ENCODE data around the gene CCDC57.

The CCDC57 gene

DNA sequence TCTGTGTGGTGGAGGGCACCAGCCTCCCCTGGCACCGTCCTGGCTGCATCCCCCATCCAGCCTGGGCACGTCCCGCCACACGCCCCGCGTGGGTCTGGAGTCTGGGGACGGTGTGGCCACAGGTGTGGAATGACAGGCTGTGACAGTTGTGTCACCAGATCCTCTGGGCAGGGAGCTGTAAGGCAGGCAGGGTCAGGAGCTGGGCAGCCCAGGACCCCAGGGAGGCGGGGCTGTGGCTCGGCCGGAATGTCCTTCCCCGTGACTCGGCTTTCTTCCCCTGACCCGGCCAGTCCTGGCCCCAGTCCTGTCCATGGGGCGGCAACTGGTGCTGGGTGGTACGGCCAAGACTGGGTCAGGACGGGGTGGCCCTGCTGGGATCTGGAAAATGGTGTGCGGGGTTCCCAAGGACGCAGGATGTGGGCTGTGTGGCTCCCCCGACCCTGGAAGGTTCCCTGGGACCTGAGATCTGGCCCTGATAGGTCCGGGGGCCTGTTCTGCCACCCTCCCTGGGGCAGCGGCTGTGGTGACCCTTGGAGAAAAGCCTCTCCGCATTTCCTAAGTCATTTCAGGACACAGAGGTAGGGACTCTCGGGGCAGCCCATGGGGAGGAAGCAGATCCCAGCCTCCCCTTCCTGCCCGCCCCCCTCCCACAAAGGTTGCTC, 12.9 kb upstream of the CCDC57 start:
- Histone ChIP-seq H3K14ac (ENCODE audit: low read length in 2 of 2) (no peak overlapping the region), H2AK5ac (ENCODE audit: low read length, severe bottlenecking) (no peak overlapping the region), H2BK120ac (ENCODE audit: low read depth, low read length) (peak overlapping the region; percentile 89), H3K27me3 (ENCODE audit: control insufficient read depth in 1 of 2, insufficient read depth in 1 of 2, low read length in 2 of 2) (no peaks in the 10 kb centered on the region), H3K79me1 (replicated peaks; ENCODE audit: low read length, poor library complexity, severe bottlenecking) (no peaks in the 10 kb centered on the region), H4K91ac (ENCODE audit: low read length) (peak overlapping the region; percentile 29), H3K4me1 (ENCODE audit: control insufficient read depth, insufficient read depth, low read depth, low read length) (peaks cover 43% of the 10 kb centered on the region), H2AFZ (ENCODE audit: low read depth, low read length) (no peak overlapping the region), H3K9me3 (ENCODE audit: control insufficient read depth, low read length) (no peaks in the 10 kb centered on the region), H3K4me2 (ENCODE audit: low read length, poor library complexity, severe bottlenecking) (no peak overlapping the region), H3K23ac (ENCODE audit: low read length in 2 of 2) (no peak overlapping the region), H2BK12ac (ENCODE audit: low read length in 2 of 2) (peak overlapping the region; percentile 67 to 96), H2BK15ac (ENCODE audit: low read depth, poor library complexity, severe bottlenecking) (peak overlapping the region; percentile 73), H3K4me3 (ENCODE audit: insufficient read depth in 1 of 2, low read depth in 1 of 2, low read length in 2 of 2) (no peak overlapping the region), H4K8ac (ENCODE audit: low read length) (peak overlapping the region; percentile 5), H3K18ac (ENCODE audit: low read depth in 1 of 2, low read length in 2 of 2) (peak overlapping the region; percentile 48 to 55), H3K36me3 (ENCODE audit: control insufficient read depth in 1 of 2, insufficient read depth in 2 of 2, low read depth in 1 of 2, low read length in 2 of 2) (no peaks in the 10 kb centered on the region), H2BK5ac (ENCODE audit: low read depth, low read length, poor library complexity, severe bottlenecking) (no peak overlapping the region), H3K9ac (ENCODE audit: low read length) (no peak overlapping the region), H3K4ac (ENCODE audit: low read depth in 1 of 2, low read length in 2 of 2) (peak overlapping the region in 1 of 2 experiments; percentile 91), H3K27ac (ENCODE audit: low read length, poor library complexity, severe bottlenecking) (no peak overlapping the region)
- WGBS, result 75% methylated on average over 24 of the region's 24 CpGs
- DNase-seq, result peak; percentile 15

DNA sequence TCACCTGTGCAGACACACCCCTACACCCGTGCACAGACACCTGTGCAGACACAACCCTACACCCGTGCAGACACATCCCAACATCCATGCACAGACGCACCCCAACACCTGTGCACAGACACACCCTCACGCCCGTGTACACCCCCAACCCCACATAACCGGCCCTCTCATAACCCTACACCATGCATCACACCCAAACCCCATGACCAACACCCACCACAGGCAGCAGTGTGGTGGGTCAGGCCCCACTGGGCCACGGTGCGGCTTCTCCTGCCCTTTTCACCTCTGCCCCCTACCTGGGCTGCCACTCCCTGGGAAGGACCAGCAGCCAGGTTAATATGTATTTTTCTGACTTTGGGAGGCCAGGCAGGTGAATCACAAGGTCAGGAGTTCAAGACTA, 12.0 kb upstream of the CCDC57 start:
- Histone ChIP-seq H3K27ac (ENCODE audit: low read length, poor library complexity, severe bottlenecking) (no peak overlapping the region), H2AFZ (ENCODE audit: low read depth, low read length) (no peak overlapping the region), H3K4me3 (ENCODE audit: insufficient read depth in 1 of 2, low read depth in 1 of 2, low read length in 2 of 2) (no peak overlapping the region), H3K9me3 (ENCODE audit: control insufficient read depth, low read length) (no peaks in the 10 kb centered on the region), H2BK15ac (ENCODE audit: low read depth, poor library complexity, severe bottlenecking) (no peak overlapping the region), H3K79me1 (replicated peaks; ENCODE audit: low read length, poor library complexity, severe bottlenecking) (no peaks in the 10 kb centered on the region), H3K23ac (ENCODE audit: low read length in 2 of 2) (no peak overlapping the region), H3K9ac (ENCODE audit: low read length) (no peak overlapping the region), H2BK12ac (ENCODE audit: low read length in 2 of 2) (no peak overlapping the region), H2BK5ac (ENCODE audit: low read depth, low read length, poor library complexity, severe bottlenecking) (no peak overlapping the region), H2BK120ac (ENCODE audit: low read depth, low read length) (no peak overlapping the region), H3K4me2 (ENCODE audit: low read length, poor library complexity, severe bottlenecking) (no peak overlapping the region), H3K14ac (ENCODE audit: low read length in 2 of 2) (no peak overlapping the region), H4K91ac (ENCODE audit: low read length) (no peak overlapping the region), H4K8ac (ENCODE audit: low read length) (no peak overlapping the region), H3K36me3 (ENCODE audit: control insufficient read depth in 1 of 2, insufficient read depth in 2 of 2, low read depth in 1 of 2, low read length in 2 of 2) (no peaks in the 10 kb centered on the region), H3K4me1 (ENCODE audit: control insufficient read depth, insufficient read depth, low read depth, low read length) (peaks cover 35% of the 10 kb centered on the region), H2AK5ac (ENCODE audit: low read length, severe bottlenecking) (no peak overlapping the region), H3K18ac (ENCODE audit: low read depth in 1 of 2, low read length in 2 of 2) (no peak overlapping the region), H3K4ac (ENCODE audit: low read depth in 1 of 2, low read length in 2 of 2) (no peak overlapping the region), H3K27me3 (ENCODE audit: control insufficient read depth in 1 of 2, insufficient read depth in 1 of 2, low read length in 2 of 2) (no peaks in the 10 kb centered on the region)
- DNase-seq, result no peak
- 89% methylated on average over 6 of the region's 8 CpGs for WGBS

DNA sequence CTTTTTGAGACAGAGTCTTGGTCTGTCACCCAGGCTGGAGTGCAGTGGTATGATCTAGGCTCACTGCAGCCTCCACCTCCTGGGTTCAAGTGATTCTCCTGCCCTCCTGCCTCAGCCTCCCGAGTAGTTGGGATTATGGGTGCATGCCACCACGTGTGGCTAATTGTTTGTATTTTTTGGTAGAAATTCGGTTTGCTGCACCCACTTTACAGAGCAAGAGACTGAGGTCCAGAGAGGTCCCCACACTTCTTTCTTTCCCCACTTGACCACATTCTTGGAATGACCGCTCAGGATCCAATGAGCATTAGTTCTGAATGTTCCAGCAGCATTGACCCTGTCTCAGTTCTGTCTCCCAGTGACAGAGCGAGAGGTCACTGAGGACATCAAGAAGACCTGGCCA, 10.9 kb upstream of the CCDC57 start:
- Histone ChIP-seq H3K9me3 (ENCODE audit: control insufficient read depth, low read length) (no peaks in the 10 kb centered on the region), H3K4me1 (ENCODE audit: control insufficient read depth, insufficient read depth, low read depth, low read length) (peaks cover 39% of the 10 kb centered on the region)
- WGBS, result 91% methylated on average over 4 of the region's 5 CpGs

DNA sequence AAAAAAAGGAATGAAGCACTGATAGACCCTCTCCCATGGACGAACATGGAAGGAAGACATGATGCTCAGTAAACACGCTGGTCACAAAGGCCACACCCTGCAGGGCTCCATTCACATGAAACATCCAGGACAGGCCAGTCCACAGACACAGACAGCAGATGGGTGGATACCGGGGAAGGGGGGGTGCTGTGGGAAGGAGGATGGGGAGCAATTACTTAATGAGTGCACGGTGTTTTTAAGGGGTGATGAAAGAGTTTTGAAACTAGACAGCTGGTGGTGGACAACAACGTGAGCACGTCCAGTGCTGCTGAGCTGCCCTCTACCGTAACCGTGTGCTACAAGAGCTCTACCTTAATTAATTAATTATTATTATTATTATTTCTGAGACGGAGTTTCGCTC, 10.2 kb upstream of the CCDC57 start:
- H2BK15ac ChIP-seq (ENCODE audit: low read depth, poor library complexity, severe bottlenecking), result peak overlapping the region; percentile 85
- DNase-seq, result no peak
- no peak overlapping the region for H3K9ac ChIP-seq (ENCODE audit: low read length)
- H3K79me1 ChIP-seq (replicated peaks; ENCODE audit: low read length, poor library complexity, severe bottlenecking), result peaks cover 8% of the 10 kb centered on the region
- no peak overlapping the region for H3K18ac ChIP-seq (ENCODE audit: low read depth in 1 of 2, low read length in 2 of 2)
- no peak overlapping the region for H2AK5ac ChIP-seq (ENCODE audit: low read length, severe bottlenecking)
- no peaks in the 10 kb centered on the region for H3K9me3 ChIP-seq (ENCODE audit: control insufficient read depth, low read length)
- H2BK120ac ChIP-seq (ENCODE audit: low read depth, low read length), result no peak overlapping the region
- no peak overlapping the region for H3K4me3 ChIP-seq (ENCODE audit: insufficient read depth in 1 of 2, low read depth in 1 of 2, low read length in 2 of 2)
- H3K4ac ChIP-seq (ENCODE audit: low read depth in 1 of 2, low read length in 2 of 2), result no peak overlapping the region
- no peak overlapping the region for H2BK5ac ChIP-seq (ENCODE audit: low read depth, low read length, poor library complexity, severe bottlenecking)
- H4K8ac ChIP-seq (ENCODE audit: low read length), result no peak overlapping the region
- H3K27me3 ChIP-seq (ENCODE audit: control insufficient read depth in 1 of 2, insufficient read depth in 1 of 2, low read length in 2 of 2), result no peaks in the 10 kb centered on the region
- H3K4me1 ChIP-seq (ENCODE audit: control insufficient read depth, insufficient read depth, low read depth, low read length), result peaks cover 38% of the 10 kb centered on the region
- H3K36me3 ChIP-seq (ENCODE audit: control insufficient read depth in 1 of 2, insufficient read depth in 2 of 2, low read depth in 1 of 2, low read length in 2 of 2), result no peaks in the 10 kb centered on the region
- no peak overlapping the region for H4K91ac ChIP-seq (ENCODE audit: low read length)
- no peak overlapping the region for H3K4me2 ChIP-seq (ENCODE audit: low read length, poor library complexity, severe bottlenecking)
- no peak overlapping the region for H3K14ac ChIP-seq (ENCODE audit: low read length in 2 of 2)
- H3K27ac ChIP-seq (ENCODE audit: low read length, poor library complexity, severe bottlenecking), result no peak overlapping the region
- H3K23ac ChIP-seq (ENCODE audit: low read length in 2 of 2), result no peak overlapping the region
- peak overlapping the region in 1 of 2 experiments; percentile 10 for H2BK12ac ChIP-seq (ENCODE audit: low read length in 2 of 2)
- H2AFZ ChIP-seq (ENCODE audit: low read depth, low read length), result no peak overlapping the region
- 100% methylated on average over 5 of the region's 10 CpGs for WGBS

More for the DNA sequence above, 10.9 kb upstream of the CCDC57 start:
- H3K18ac ChIP-seq (ENCODE audit: low read depth in 1 of 2, low read length in 2 of 2), result no peak overlapping the region
- no peak overlapping the region for H3K4me2 ChIP-seq (ENCODE audit: low read length, poor library complexity, severe bottlenecking)
- H2BK12ac ChIP-seq (ENCODE audit: low read length in 2 of 2), result no peak overlapping the region
- no peaks in the 10 kb centered on the region for H3K36me3 ChIP-seq (ENCODE audit: control insufficient read depth in 1 of 2, insufficient read depth in 2 of 2, low read depth in 1 of 2, low read length in 2 of 2)
- H3K9ac ChIP-seq (ENCODE audit: low read length), result no peak overlapping the region
- no peak overlapping the region for H4K8ac ChIP-seq (ENCODE audit: low read length)
- H3K14ac ChIP-seq (ENCODE audit: low read length in 2 of 2), result no peak overlapping the region
- H4K91ac ChIP-seq (ENCODE audit: low read length), result no peak overlapping the region
- H3K27ac ChIP-seq (ENCODE audit: low read length, poor library complexity, severe bottlenecking), result no peak overlapping the region
- peaks cover 6% of the 10 kb centered on the region for H3K79me1 ChIP-seq (replicated peaks; ENCODE audit: low read length, poor library complexity, severe bottlenecking)
- no peak overlapping the region for H2AK5ac ChIP-seq (ENCODE audit: low read length, severe bottlenecking)
- H3K27me3 ChIP-seq (ENCODE audit: control insufficient read depth in 1 of 2, insufficient read depth in 1 of 2, low read length in 2 of 2), result no peaks in the 10 kb centered on the region
- H2BK120ac ChIP-seq (ENCODE audit: low read depth, low read length), result no peak overlapping the region
- no peak overlapping the region for H3K4me3 ChIP-seq (ENCODE audit: insufficient read depth in 1 of 2, low read depth in 1 of 2, low read length in 2 of 2)
- no peak overlapping the region for H2BK15ac ChIP-seq (ENCODE audit: low read depth, poor library complexity, severe bottlenecking)
- H3K4ac ChIP-seq (ENCODE audit: low read depth in 1 of 2, low read length in 2 of 2), result no peak overlapping the region
- H3K23ac ChIP-seq (ENCODE audit: low read length in 2 of 2), result no peak overlapping the region
- no peak overlapping the region for H2AFZ ChIP-seq (ENCODE audit: low read depth, low read length)
- DNase-seq, result no peak
- H2BK5ac ChIP-seq (ENCODE audit: low read depth, low read length, poor library complexity, severe bottlenecking), result no peak overlapping the region
